Endothelial cell of umbilical vein (primary cell): Measurements from ENCODE around the gene CTNND2. TPM values are rescaled to one million over a fixed set of nuclear protein-coding genes. Genes with fewer than 3 reads are reported as not detected.

Experiments used
- BruUV-seq: library from RNA; stranded (reverse); fragments of 400-500 nt; replicated peaks from 2 replicates; lab custom pipeline; 2021; lab: Mats Ljungman, UMichigan
- CTCF ChIA-PET: fragments of 300-600, 350-600 bp; sonication (Branson Sonifier 250); formaldehyde crosslinking; loops from one replicate; lab custom pipeline; 2021; ENCODE audit warnings: antibody characterized with exemption, inconsistent platforms; lab: Charles Lee
- POLR2A ChIA-PET: fragments of 300-600, 350-600 bp; sonication (Branson Sonifier 250); formaldehyde crosslinking; loops from one replicate; lab custom pipeline; 2021; ENCODE audit warnings: antibody characterized with exemption, inconsistent platforms; lab: Charles Lee
- DNase-seq: peaks from one replicate; pipeline ENCODE4 v3.0.0-alpha.2; 2011; ENCODE audit warnings: low read depth, low spot score
- FAIRE-seq: peaks from 2 replicates; lab custom pipeline; 2011; peaks lifted over from hg19 to GRCh38; lab: Jason Lieb, UNC
- H2AFZ ChIP-seq: 2 replicates; pipeline ENCODE4 v1.6.0; 2012; ENCODE audit warnings: low read depth, low read length, control low read depth, inconsistent platforms
- H3K27ac ChIP-seq: 2 replicates; pipeline ENCODE4 v1.5.1; 2011; ENCODE audit warnings: low read depth, mild to moderate bottlenecking, control low read depth, low read length, moderate library complexity; ENCODE audit not compliant: insufficient read depth
- H3K27me3 ChIP-seq, 2 experiments: 2 replicates each; pipeline versions ENCODE4 v1.6.0 to v1.6.1; 2011; ENCODE audit warnings: low read length in 2 of 2, mixed read lengths in 1 of 2; ENCODE audit not compliant: control insufficient read depth in 2 of 2, insufficient read depth in 2 of 2
- H3K36me3 ChIP-seq, 2 experiments: 2 replicates in 1 of 2; 3 replicates in 1 of 2; pipeline ENCODE4 v1.5.1; 2011; ENCODE audit warnings: low read length in 2 of 2, mild to moderate bottlenecking in 1 of 2, moderate library complexity in 1 of 2; ENCODE audit not compliant: control insufficient read depth in 2 of 2, insufficient read depth in 2 of 2; ENCODE audit errors: extremely low read depth in 1 of 2
- H3K4me1 ChIP-seq: 3 replicates; pipeline ENCODE4 v1.5.1; 2011; ENCODE audit warnings: mild to moderate bottlenecking, low read length; ENCODE audit not compliant: control insufficient read depth, insufficient read depth; ENCODE audit errors: extremely low read depth
- H3K4me2 ChIP-seq: 2 replicates; pipeline ENCODE4 v1.6.1; 2011; ENCODE audit warnings: low read length, control low read depth, mixed read lengths; ENCODE audit not compliant: insufficient read depth
- H3K4me3 ChIP-seq, 3 experiments: fragments of 200-600 bp in 1 of 3; sonication (generic), shearing (Covaris generic) in 1 of 3; replicated peaks in 1 of 3; 2 replicates each; pipeline ENCODE4 v1.5.1; 2011 to 2016; ENCODE audit warnings: control low read depth in 3 of 3, low read length in 3 of 3, mild to moderate bottlenecking in 2 of 3, inconsistent platforms in 1 of 3, low read depth in 1 of 3, moderate library complexity in 1 of 3; ENCODE audit not compliant: insufficient read depth in 1 of 3
- H3K79me2 ChIP-seq: 2 replicates; pipeline ENCODE4 v1.6.0; 2012; ENCODE audit warnings: low read length, inconsistent platforms; ENCODE audit not compliant: control insufficient read depth, insufficient read depth
- H3K9ac ChIP-seq: replicated peaks from 2 replicates; pipeline ENCODE3; 2011; ENCODE audit warnings: low read length, control low read depth; ENCODE audit not compliant: insufficient read depth; ENCODE audit errors: extremely low read depth
- H3K9me1 ChIP-seq: replicated peaks from 3 replicates; pipeline ENCODE4 v1.6.0; 2011; ENCODE audit warnings: mild to moderate bottlenecking, low read length; ENCODE audit not compliant: control insufficient read depth, insufficient read depth; ENCODE audit errors: extremely low read depth
- H3K9me3 ChIP-seq: replicated peaks from 2 replicates; pipeline ENCODE4 v1.5.1; 2012; ENCODE audit warnings: low read length, inconsistent platforms; ENCODE audit not compliant: control insufficient read depth, insufficient read depth
- H4K20me1 ChIP-seq: replicated peaks from 2 replicates; pipeline ENCODE3; 2011; ENCODE audit warnings: mild to moderate bottlenecking, low read length; ENCODE audit not compliant: control insufficient read depth, insufficient read depth; ENCODE audit errors: extremely low read depth
- CTCF ChIP-seq, 2 donors: IDR thresholded peaks; 1 replicate in 1 of 2; 2 replicates in 1 of 2; pipeline ENCODE4 v1.5.1; 2011; ENCODE audit warnings: low read length in 2 of 2, mild to moderate bottlenecking in 2 of 2, moderate library complexity in 2 of 2, control low read depth in 1 of 2, inconsistent platforms in 1 of 2, low read depth in 1 of 2; ENCODE audit not compliant: insufficient read depth in 1 of 2; ENCODE audit errors: extremely low read depth in 1 of 2
- EZH2 ChIP-seq: IDR thresholded peaks from 2 replicates; pipeline ENCODE4 v1.6.1; 2012; ENCODE audit warnings: borderline replicate concordance, low read depth, mild to moderate bottlenecking, moderate library complexity, low read length, inconsistent platforms; ENCODE audit not compliant: severe bottlenecking
- FOS ChIP-seq: IDR thresholded peaks from 2 replicates; pipeline ENCODE4 v1.6.1; 2011; ENCODE audit warnings: mild to moderate bottlenecking, low read length, moderate library complexity, borderline replicate concordance; ENCODE audit not compliant: insufficient read depth
- GATA2 ChIP-seq: IDR thresholded peaks from 2 replicates; pipeline ENCODE4 v1.7.0; 2011; ENCODE audit warnings: low read depth, mild to moderate bottlenecking, moderate library complexity, mixed read lengths, low read length; ENCODE audit not compliant: insufficient read length, insufficient read depth
- JUN ChIP-seq: IDR thresholded peaks from 2 replicates; pipeline ENCODE4 v1.6.1; 2011; ENCODE audit warnings: borderline replicate concordance, low read depth; ENCODE audit not compliant: insufficient read length, insufficient read depth
- MAX ChIP-seq: IDR thresholded peaks from 2 replicates; pipeline ENCODE4 v1.6.1; 2011; ENCODE audit not compliant: insufficient read depth, insufficient read length
- MYC ChIP-seq: IDR thresholded peaks from one replicate; pipeline ENCODE4 v1.6.1; 2011; ENCODE audit warnings: mild to moderate bottlenecking, low read depth, low read length
- POLR2A ChIP-seq: IDR thresholded peaks from 2 replicates; pipeline ENCODE4 v1.6.1; 2012; ENCODE audit warnings: low read depth, mild to moderate bottlenecking, control low read depth, low read length
- POLR2AphosphoS5 ChIP-seq: IDR thresholded peaks from 2 replicates; pipeline ENCODE4 v1.6.1; 2012; ENCODE audit warnings: low read depth, mild to moderate bottlenecking, control low read depth, low read length, moderate library complexity; ENCODE audit not compliant: insufficient read depth
- dilution Hi-C: fragments of 300-500 bp; cut with MboI; formaldehyde crosslinking; loops from one replicate; pipeline ENCODE4 v1.15.0; 2019; ENCODE audit warnings: low sequenced_read_pairs; ENCODE audit not compliant: extremely low pct_ligation_motif_present
- intact Hi-C: fragments of 100-400 bp; cut with micrococcal nuclease; formaldehyde crosslinking; loops from one replicate; pipeline ENCODE4 v1.10.0; 2022
- polyA plus RNA-seq, 4 experiments: library from polyadenylated mRNA; depleted of rRNA in 3 of 4; stranded (reverse) in 3 of 4; unstranded in 1 of 4; fragments of >200 nt; gene quantifications; 2 replicates each; pipeline versions ENCODE4 v1.2.1 to v1.2.3, GENCODE V29; 2011 to 2012; ENCODE audit warnings: missing spikeins in 1 of 4
- total RNA-seq: library from RNA; stranded (reverse); gene quantifications from 2 replicates; pipeline ENCODE4 v1.2.3, GENCODE V29; 2021

The CTNND2 gene
- total and polyA plus RNA-seq, 2 donors (not counting 3 experiments of a cell fraction or from before 2014, with no cell fraction given): not detected

GRCh38 chr5:11311272-11311671, 593.0 kb downstream of the CTNND2 start:
- Histone ChIP-seq H2AFZ (no peak overlapping the region), H3K79me2 (no peaks in the 10 kb centered on the region), H4K20me1 (no peaks in the 10 kb centered on the region), H3K4me1 (no peaks in the 10 kb centered on the region), H3K27ac (no peak overlapping the region), H3K27me3 (no peaks in the 10 kb centered on the region), H3K4me3 (no peak overlapping the region), H3K9ac (no peak overlapping the region), H3K9me1 (no peaks in the 10 kb centered on the region), H3K9me3 (no peaks in the 10 kb centered on the region), H3K36me3 (no peaks in the 10 kb centered on the region), H3K4me2 (no peak overlapping the region)
- TF ChIP-seq FOS: no peak
- no peak for TF ChIP-seq POLR2AphosphoS5
- no peak for TF ChIP-seq MAX
- TF ChIP-seq EZH2: no peak
- intact Hi-C loops: no loop called here
- FAIRE-seq (no peak), DNase-seq (no peak)
- BruUV-seq: no TSS peak
- dilution Hi-C loops: no loop called here
- ChIA-PET CTCF (no interaction called here), POLR2A (no interaction called here)

GRCh38 chr5:11310158-11310557, 594.1 kb downstream of the CTNND2 start:
- intact Hi-C loops (no loop called here), dilution Hi-C loops (no loop called here)
- Histone ChIP-seq H3K9ac (no peak overlapping the region), H3K36me3 (no peaks in the 10 kb centered on the region), H3K4me2 (no peak overlapping the region), H3K27me3 (no peaks in the 10 kb centered on the region), H3K79me2 (no peaks in the 10 kb centered on the region), H3K9me3 (no peaks in the 10 kb centered on the region), H4K20me1 (no peaks in the 10 kb centered on the region), H3K9me1 (no peaks in the 10 kb centered on the region), H3K4me1 (no peaks in the 10 kb centered on the region), H2AFZ (no peak overlapping the region), H3K4me3 (no peak overlapping the region), H3K27ac (no peak overlapping the region)
- CTCF ChIA-PET: no interaction called here
- BruUV-seq: no TSS peak
- FAIRE-seq (no peak), DNase-seq (no peak)
- TF ChIP-seq GATA2: no peak
- no peak for TF ChIP-seq POLR2A
- TF ChIP-seq MAX: no peak
- no peak for TF ChIP-seq JUN
- no peak for TF ChIP-seq POLR2AphosphoS5
- TF ChIP-seq CTCF (IDR thresholded peaks at IDR 0.05; ENCODE audit: extremely low read depth in 1 of 2, insufficient read depth in 1 of 2, low read depth in 1 of 2, low read length in 2 of 2): no peak
- no peak for TF ChIP-seq EZH2
- TF ChIP-seq FOS: no peak
- TF ChIP-seq MYC: no peak
- POLR2A ChIA-PET: no interaction called here
